ENCODE results near the gene CRYBA2. TPM values are rescaled to one million over a fixed set of nuclear protein-coding genes. Genes with fewer than 3 reads are reported as not detected.

The CRYBA2 gene
- total RNA-seq, 1 donor from 2014 or later: not detected

DNA sequence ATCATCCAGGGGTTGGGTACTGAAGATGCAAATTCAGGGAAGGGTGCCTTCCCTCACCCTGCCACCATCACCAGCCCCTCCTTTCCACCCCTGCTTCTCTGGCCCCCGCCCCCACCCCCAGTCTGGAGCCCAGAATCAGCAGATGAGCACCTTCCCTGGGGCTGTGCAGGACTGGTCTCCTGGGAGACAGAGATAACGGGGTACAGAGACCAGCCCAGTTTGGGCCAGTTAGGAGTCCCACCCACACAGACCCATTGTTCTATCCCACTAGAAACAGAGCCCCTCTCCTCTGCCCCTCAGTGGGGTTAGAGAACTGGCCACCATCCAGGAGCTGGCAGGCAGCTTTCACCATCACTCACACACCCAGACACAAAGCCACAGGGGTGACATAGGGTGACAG is 4.5 kb upstream of the CRYBA2 start:
- Histone ChIP-seq H3K36me3 (no peaks in the 10 kb centered on the region), H3K27me3 (peaks cover 78% of the 10 kb centered on the region), H3K9me3 (no peaks in the 10 kb centered on the region), H3K4me1 (peaks cover 30% of the 10 kb centered on the region), H3K4me3 (no peak overlapping the region), H3K27ac (no peak overlapping the region)
- DNase-seq (no peak), ATAC-seq (no peak)
- TF ChIP-seq, protein P1, sequence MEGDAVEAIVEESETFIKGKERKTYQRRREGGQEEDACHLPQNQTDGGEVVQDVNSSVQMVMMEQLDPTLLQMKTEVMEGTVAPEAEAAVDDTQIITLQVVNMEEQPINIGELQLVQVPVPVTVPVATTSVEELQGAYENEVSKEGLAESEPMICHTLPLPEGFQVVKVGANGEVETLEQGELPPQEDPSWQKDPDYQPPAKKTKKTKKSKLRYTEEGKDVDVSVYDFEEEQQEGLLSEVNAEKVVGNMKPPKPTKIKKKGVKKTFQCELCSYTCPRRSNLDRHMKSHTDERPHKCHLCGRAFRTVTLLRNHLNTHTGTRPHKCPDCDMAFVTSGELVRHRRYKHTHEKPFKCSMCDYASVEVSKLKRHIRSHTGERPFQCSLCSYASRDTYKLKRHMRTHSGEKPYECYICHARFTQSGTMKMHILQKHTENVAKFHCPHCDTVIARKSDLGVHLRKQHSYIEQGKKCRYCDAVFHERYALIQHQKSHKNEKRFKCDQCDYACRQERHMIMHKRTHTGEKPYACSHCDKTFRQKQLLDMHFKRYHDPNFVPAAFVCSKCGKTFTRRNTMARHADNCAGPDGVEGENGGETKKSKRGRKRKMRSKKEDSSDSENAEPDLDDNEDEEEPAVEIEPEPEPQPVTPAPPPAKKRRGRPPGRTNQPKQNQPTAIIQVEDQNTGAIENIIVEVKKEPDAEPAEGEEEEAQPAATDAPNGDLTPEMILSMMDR (IDR thresholded peaks at IDR 0.05): no peak
- intact Hi-C loops (cut with DNase I): no loop called here

DNA sequence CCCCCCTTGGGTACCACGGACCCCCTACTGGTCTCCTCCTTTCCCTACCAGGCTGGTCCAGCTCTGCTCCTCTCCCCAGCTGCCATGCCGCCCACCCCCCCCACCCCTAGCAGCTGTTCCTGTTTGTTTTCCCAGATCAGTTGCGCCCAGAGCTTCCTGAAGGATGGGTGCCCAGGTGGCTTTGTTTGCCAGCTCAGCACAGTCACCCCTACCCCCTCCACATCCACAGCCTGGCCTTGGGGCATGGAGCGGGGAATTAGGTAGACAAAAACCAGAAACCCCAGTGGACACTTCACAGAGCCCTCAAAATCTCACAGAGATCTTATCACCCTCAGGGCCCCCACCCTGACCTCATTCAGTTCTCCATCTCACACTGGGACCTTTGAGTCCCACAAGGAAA is 3.7 kb upstream of the CRYBA2 start:
- H3K9me3 ChIP-seq: no peaks in the 10 kb centered on the region
- H3K36me3 ChIP-seq: no peaks in the 10 kb centered on the region
- intact Hi-C loops (cut with DNase I): no loop called here
- TF ChIP-seq, protein P1 (IDR thresholded peaks at IDR 0.05): no peak
- no peak overlapping the region for H3K27ac ChIP-seq
- no peak for ATAC-seq
- no peak overlapping the region for H3K4me3 ChIP-seq
- peaks cover 78% of the 10 kb centered on the region for H3K27me3 ChIP-seq
- no peak for DNase-seq
- peaks cover 23% of the 10 kb centered on the region for H3K4me1 ChIP-seq

DNA sequence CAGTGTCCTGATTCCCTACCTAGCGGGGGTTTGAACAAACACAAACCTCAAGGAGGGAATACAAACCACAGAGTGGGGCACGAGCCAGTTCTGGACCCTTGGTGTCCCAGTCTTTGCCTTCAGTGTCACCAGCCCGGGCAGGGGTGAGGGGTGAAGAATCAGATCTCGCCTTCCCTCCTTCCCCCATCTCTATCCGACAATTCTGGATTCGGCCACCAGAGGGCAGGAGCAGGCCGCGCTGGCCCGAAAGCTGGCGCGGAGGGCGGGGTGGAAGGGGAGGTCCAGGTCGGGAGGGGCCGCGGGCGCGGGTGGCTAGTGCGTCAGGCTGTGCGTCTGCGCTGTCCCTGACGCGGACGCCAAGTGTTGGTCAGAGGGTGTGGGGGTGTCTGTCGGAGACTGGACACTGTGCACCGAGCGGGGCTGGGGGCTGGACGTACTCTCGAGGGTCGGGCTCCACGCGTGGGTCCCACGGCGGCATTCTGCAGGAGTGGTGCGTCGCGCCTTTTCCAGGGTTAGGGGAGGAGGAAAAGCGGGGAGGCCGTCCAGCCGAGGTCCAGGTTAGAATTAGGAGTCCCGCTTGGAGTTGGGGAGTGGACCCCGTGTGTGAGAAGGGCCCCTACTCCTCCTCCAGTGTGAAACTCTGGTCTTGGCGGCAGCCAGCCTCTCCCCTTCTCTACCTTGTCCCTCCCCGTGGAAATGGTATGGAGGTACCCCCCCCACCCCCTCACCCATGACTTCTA is 2.9 kb upstream of the CRYBA2 start:
- Histone ChIP-seq H3K9me3 (no peaks in the 10 kb centered on the region), H3K27ac (no peak overlapping the region), H3K4me1 (peaks cover 20% of the 10 kb centered on the region), H3K36me3 (no peaks in the 10 kb centered on the region), H3K4me3 (peak overlapping the region; percentile 44), H3K27me3 (peaks cover 78% of the 10 kb centered on the region)
- intact Hi-C loops (cut with DNase I): no loop called here
- DNase-seq: peak; percentile 94
- peak; percentile 94 for ATAC-seq
- TF ChIP-seq, protein P1 (IDR thresholded peaks at IDR 0.05): peak; percentile 90

DNA sequence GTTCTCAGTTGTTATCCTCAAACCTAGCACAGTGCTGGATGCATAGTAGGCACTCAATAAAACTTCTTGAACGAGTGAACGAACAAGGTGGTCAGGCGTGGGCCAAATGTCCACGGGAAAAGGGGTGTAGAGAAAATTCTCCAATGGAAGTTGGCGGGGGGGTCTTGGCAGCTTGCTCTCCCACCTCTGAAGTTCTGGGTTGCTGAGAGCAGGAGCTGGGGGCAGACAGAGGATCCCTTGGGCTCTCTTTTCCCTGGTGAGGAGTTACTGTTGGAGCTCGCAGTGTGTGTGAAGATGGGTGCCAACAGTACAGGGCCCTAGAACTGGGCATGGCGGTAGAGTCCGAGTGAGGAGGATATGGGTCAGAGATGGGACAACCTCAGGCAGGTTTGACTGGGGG is 2.3 kb upstream of the CRYBA2 start:
- ATAC-seq (no peak), DNase-seq (no peak)
- TF ChIP-seq, protein P1 (IDR thresholded peaks at IDR 0.05): no peak
- H3K27ac ChIP-seq: no peak overlapping the region
- H3K4me3 ChIP-seq: no peak overlapping the region
- peaks cover 78% of the 10 kb centered on the region for H3K27me3 ChIP-seq
- no peaks in the 10 kb centered on the region for H3K36me3 ChIP-seq
- no peaks in the 10 kb centered on the region for H3K9me3 ChIP-seq
- intact Hi-C loops (cut with DNase I): no loop called here
- H3K4me1 ChIP-seq: peaks cover 20% of the 10 kb centered on the region

DNA sequence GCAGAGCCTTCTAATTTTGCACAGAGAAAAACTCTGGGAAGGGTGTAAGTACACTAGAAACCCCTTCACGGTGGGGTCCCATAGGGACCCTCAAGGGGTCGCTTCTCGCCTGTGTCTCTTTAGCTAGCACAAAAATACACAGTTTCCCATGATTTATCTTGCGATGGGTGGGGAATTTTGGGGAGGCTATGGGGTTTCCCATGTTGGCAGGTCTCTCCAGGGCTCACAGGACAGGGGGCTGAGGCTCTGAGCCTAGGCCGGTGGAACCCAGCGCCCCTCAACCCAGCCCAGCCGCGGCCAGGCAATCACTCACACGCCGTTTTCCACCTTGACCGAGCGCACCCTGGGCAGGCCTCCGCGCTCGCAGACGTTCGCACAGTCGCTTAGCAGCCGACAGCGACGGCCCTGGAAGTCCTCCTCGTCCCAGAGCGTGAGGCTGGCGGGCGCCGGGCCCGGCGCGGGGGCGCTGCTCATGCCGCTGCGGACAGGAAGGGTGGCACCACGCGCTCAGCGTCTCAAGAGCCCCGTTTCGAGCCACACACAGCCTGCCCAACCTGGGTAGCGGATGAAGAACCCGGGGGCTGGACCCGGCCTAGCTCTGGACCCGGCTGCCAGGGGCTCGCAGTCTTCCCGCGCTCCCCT is 398 bp downstream of the CRYBA2 start:
- Histone ChIP-seq H3K27me3 (peaks cover 92% of the 10 kb centered on the region), H3K4me1 (peaks cover 20% of the 10 kb centered on the region), H3K36me3 (no peaks in the 10 kb centered on the region), H3K4me3 (peak overlapping the region; percentile 35), H3K27ac (no peak overlapping the region), H3K9me3 (no peaks in the 10 kb centered on the region)
- intact Hi-C loops (cut with DNase I): no loop called here
- TF ChIP-seq, protein P1 (IDR thresholded peaks at IDR 0.05): no peak
- peak; percentile 66 for DNase-seq
- ATAC-seq: no peak
